Activated CD4-positive, alpha-beta T cell treated with anti-CD3 and anti-CD28 coated beads, Interleukin-2, amount 10 ng/mL, durations not matched to agents 24 days and 14 days (primary cell): ENCODE measurements around the gene CAV2. TPM values are rescaled to one million over a fixed set of nuclear protein-coding genes. Genes with fewer than 3 reads are reported as not detected.
A peak's percentile ranks its signal among the peaks of the same experiment; 100 is the strongest.

Source experiments
- DNase-seq: peaks from one replicate; pipeline ENCODE4 v3.0.0; 2022
- H3K27ac Mint-ChIP-seq: one replicate; pipeline ENCODE4 v1.8.0; 2022; ENCODE audit warnings: mild to moderate bottlenecking, mixed read lengths
- H3K27me3 Mint-ChIP-seq: one replicate; pipeline ENCODE4 v1.8.0; 2022; ENCODE audit warnings: mixed read lengths
- H3K36me3 Mint-ChIP-seq: one replicate; pipeline ENCODE4 v1.8.0; 2022; ENCODE audit warnings: low read depth, mild to moderate bottlenecking, mixed read lengths
- H3K4me1 Mint-ChIP-seq: one replicate; pipeline ENCODE4 v1.8.0; 2021; ENCODE audit warnings: mixed read lengths
- H3K4me3 Mint-ChIP-seq: one replicate; pipeline ENCODE4 v1.8.0; 2022; ENCODE audit warnings: mild to moderate bottlenecking, moderate library complexity, mixed read lengths
- H3K9me3 Mint-ChIP-seq: one replicate; pipeline ENCODE4 v1.8.0; 2021; ENCODE audit warnings: mixed read lengths
- intact Hi-C: fragments of 100-400 bp; cut with micrococcal nuclease; formaldehyde crosslinking; loops from one replicate; pipeline ENCODE4 v1.15.1; 2023
- total RNA-seq: library from RNA; stranded (reverse); gene quantifications from 2 replicates; pipeline ENCODE4 v1.2.3, GENCODE V29; 2022

The CAV2 gene
- total RNA-seq, 1 donor from 2014 or later = not detected

DNA sequence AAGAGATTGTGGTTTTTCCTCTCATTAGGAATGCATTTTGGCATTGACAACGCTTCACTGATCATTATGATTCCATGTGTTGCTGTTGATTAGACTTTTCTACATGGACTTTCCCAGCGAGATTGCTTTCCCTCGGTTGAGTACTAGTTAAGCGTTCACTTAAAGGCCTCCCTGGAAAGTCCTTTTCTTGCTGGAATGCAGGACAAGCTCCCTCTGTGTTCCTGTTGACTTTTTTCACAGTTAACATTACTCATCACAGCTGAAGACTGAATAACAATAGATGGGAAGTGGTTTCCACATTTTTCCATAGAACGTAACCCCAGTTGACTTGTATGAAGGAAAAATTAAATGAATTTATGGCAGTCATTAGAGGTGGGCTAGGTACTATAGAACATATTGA, 22.7 kb downstream of the CAV2 start:
- Mint-ChIP-seq H3K27ac (no peak overlapping the region), H3K9me3 (no peaks in the 10 kb centered on the region), H3K4me3 (no peak overlapping the region), H3K27me3 (peaks cover 70% of the 10 kb centered on the region), H3K36me3 (no peaks in the 10 kb centered on the region), H3K4me1 (peaks cover 22% of the 10 kb centered on the region)
- intact Hi-C loops = loop anchor here (10.0 kb wide), 1 partner anchor 153 kb away; the partner anchor contains the start of gene MET
- no peak for DNase-seq

DNA sequence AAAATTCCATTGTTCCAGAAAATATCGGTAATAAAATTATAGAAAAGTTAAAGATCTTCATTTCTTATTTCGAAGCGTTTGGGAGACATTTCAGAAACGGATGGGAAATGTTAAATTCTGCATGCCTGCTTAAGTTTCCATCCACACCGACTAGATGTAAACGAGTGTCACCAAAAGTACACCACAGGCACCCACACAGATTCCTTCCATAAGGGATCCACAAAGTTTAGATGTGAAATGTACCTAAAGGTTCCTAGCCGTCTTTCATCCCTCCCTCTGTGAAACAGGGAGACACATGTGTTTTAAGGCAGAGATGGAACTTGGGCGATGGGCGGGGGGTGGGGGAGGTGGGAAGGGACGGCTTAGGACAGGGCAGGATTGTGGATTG, 24.7 kb downstream of the CAV2 start:
- Mint-ChIP-seq H3K9me3 (no peaks in the 10 kb centered on the region), H3K27me3 (peaks cover 82% of the 10 kb centered on the region), H3K36me3 (no peaks in the 10 kb centered on the region), H3K27ac (no peak overlapping the region), H3K4me1 (peaks cover 27% of the 10 kb centered on the region), H3K4me3 (no peak overlapping the region)
- no peak for DNase-seq
- intact Hi-C loops = loop anchor here (10.0 kb wide), 1 partner anchor 151 kb away; the partner anchor contains the start of gene MET

DNA sequence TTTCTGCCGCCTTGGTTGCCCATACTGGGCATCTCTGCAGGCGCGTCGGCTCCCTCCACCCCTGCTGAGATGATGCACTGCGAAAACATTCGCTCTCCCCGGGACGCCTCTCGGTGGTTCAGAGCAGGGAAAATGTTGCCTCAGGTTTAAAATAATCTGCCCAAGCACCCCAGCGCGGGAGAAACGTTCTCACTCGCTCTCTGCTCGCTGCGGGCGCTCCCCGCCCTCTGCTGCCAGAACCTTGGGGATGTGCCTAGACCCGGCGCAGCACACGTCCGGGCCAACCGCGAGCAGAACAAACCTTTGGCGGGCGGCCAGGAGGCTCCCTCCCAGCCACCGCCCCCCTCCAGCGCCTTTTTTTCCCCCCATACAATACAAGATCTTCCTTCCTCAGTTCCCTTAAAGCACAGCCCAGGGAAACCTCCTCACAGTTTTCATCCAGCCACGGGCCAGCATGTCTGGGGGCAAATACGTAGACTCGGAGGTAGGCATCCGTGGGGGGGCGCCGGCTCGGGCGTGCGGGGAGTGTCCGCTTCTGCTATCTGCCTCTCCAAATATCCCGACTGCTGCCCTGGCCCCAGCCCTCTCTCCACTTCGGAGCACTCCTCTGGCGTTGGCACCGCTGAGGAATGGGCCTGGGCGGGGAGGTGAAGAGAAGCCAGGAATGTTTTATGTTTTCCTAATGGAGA, 25.2 kb downstream of the CAV2 start, which contains the start of gene CAV1:
Gene CAV1, plus strand, starts transcription at position 428 of the 689 bp plus-strand sequence. Its CDS starts 27 bp downstream, at position 455.
- Mint-ChIP-seq H3K27ac (peak within 1 kb of the TSS; percentile 67), H3K4me3 (peak within 1 kb of the TSS; percentile 88), H3K9me3 (no peaks in the 10 kb centered on the region), H3K36me3 (no peaks in the 10 kb centered on the region), H3K4me1 (peaks cover 27% of the 10 kb centered on the region), H3K27me3 (peaks cover 82% of the 10 kb centered on the region)
- peak; percentile 72 for DNase-seq
- intact Hi-C loops = loop anchor here (5.0 to 10.0 kb wide), 2 partner anchors 150 to 352 kb away; partner anchors contain the start of gene MET

GRCh38 chr7:116525298-116525912, 25.9 kb downstream of the CAV2 start:
- H3K27ac Mint-ChIP-seq = peak overlapping the region; percentile 67
- intact Hi-C loops = loop anchor here (5.0 to 10.0 kb wide), 2 partner anchors 149 to 353 kb away; partner anchors contain the start of gene MET
- no peaks in the 10 kb centered on the region for H3K36me3 Mint-ChIP-seq
- H3K27me3 Mint-ChIP-seq = peaks cover 80% of the 10 kb centered on the region
- no peaks in the 10 kb centered on the region for H3K9me3 Mint-ChIP-seq
- H3K4me1 Mint-ChIP-seq = peaks cover 27% of the 10 kb centered on the region
- peak; percentile 71 for DNase-seq
- peak overlapping the region; percentile 88 for H3K4me3 Mint-ChIP-seq

GRCh38 chr7:116525913-116526861, 26.6 kb downstream of the CAV2 start:
- H3K4me1 Mint-ChIP-seq = peaks cover 27% of the 10 kb centered on the region
- H3K36me3 Mint-ChIP-seq = no peaks in the 10 kb centered on the region
- H3K9me3 Mint-ChIP-seq = no peaks in the 10 kb centered on the region
- peak overlapping the region; percentile 88 for H3K4me3 Mint-ChIP-seq
- peak overlapping the region; percentile 67 for H3K27ac Mint-ChIP-seq
- intact Hi-C loops = loop anchor here (1.0 to 10.0 kb wide), 5 partner anchors 26 to 354 kb away; partner anchors contain the start of gene MET
- H3K27me3 Mint-ChIP-seq = peaks cover 81% of the 10 kb centered on the region
- DNase-seq = peak; percentile 89

DNA sequence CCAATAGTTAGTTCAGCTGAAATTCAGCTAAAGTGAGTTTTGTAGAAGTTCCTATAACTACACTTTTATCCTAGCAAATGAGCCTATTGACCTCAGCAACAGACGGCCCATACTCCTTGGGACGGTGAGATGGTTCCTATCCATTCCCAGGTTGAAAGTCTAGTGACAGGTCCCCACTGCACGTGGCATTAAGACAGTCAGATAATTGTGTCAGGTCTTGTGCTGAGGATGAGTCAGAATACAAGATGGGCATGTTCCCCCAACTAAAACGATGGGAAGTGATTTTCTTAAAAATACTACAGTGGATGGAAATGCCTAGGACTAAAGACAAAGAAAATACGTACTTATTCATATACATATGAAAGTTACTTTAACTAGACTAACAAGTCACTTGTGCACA, 27.4 kb downstream of the CAV2 start:
- H3K27me3 Mint-ChIP-seq = peaks cover 78% of the 10 kb centered on the region
- intact Hi-C loops = loop anchor here (1.0 to 10.0 kb wide), 5 partner anchors 27 to 355 kb away; partner anchors contain the start of gene MET

GRCh38 chr7:116527521-116527920, 28.0 kb downstream of the CAV2 start:
- Mint-ChIP-seq H3K4me3 (no peak overlapping the region), H3K27me3 (peaks cover 76% of the 10 kb centered on the region), H3K36me3 (no peaks in the 10 kb centered on the region), H3K9me3 (no peaks in the 10 kb centered on the region), H3K4me1 (peaks cover 27% of the 10 kb centered on the region), H3K27ac (no peak overlapping the region)
- DNase-seq = peak; percentile 38
- intact Hi-C loops = loop anchor here (2.0 to 10.0 kb wide), 3 partner anchors 147 to 355 kb away; partner anchors contain the start of gene MET

More for the DNA sequence above, 27.4 kb downstream of the CAV2 start:
- no peak overlapping the region for H3K27ac Mint-ChIP-seq
- no peaks in the 10 kb centered on the region for H3K9me3 Mint-ChIP-seq
- DNase-seq = no peak
- no peaks in the 10 kb centered on the region for H3K36me3 Mint-ChIP-seq
- peaks cover 27% of the 10 kb centered on the region for H3K4me1 Mint-ChIP-seq
- peak overlapping the region; percentile 88 for H3K4me3 Mint-ChIP-seq

DNA sequence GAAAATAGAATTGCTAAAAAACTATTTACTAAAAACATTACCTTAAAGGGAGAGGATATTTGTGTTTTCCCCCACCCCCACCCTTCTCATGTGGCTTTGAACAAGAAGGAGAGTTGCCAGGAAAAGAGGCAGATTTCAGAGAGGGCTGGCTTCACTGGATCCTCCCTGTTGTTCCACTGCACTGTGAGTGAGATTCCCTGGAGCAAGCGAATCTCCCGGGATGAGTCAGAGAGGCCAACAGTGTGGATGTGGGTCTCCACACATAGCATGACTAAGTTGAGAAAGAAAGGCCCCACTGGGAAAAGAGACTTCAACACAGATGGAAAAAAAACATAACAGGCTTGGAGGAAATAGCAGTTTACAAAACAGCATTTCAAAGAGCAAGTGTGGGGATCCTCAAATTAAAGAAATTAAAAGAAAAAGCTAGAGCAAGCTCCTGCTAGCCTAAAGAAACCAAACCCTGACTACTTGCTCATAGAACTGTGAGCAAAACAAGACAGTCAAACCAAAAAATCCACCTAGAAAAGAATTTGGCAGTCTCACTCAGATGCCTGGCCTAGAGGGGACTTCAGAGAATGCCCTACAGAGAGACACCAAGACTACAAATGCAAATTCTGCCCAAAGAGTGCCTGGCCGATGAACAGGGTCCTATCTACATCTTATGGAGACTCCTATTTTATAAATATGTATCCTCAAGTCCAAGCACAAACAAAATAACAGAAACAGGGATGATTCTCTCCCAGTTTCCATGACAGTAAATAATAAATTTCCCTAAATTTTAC, 28.7 kb downstream of the CAV2 start:
- peak; percentile 46 for DNase-seq
- Mint-ChIP-seq H3K9me3 (no peaks in the 10 kb centered on the region), H3K27me3 (peaks cover 71% of the 10 kb centered on the region), H3K4me3 (no peak overlapping the region), H3K27ac (no peak overlapping the region), H3K36me3 (no peaks in the 10 kb centered on the region), H3K4me1 (peaks cover 27% of the 10 kb centered on the region)
- intact Hi-C loops = loop anchor here (5.0 to 10.0 kb wide), 2 partner anchors 147 to 356 kb away; partner anchors contain the start of gene MET

- no peak overlapping the region for H3K27ac Mint-ChIP-seq
- no peak for DNase-seq
- H3K27me3 Mint-ChIP-seq = peaks cover 60% of the 10 kb centered on the region
- no peak overlapping the region for H3K4me3 Mint-ChIP-seq
- no peaks in the 10 kb centered on the region for H3K36me3 Mint-ChIP-seq
- no peaks in the 10 kb centered on the region for H3K9me3 Mint-ChIP-seq
- intact Hi-C loops = loop anchor here (5.0 to 10.0 kb wide), 2 partner anchors 146 to 357 kb away; partner anchors contain the start of gene MET
- H3K4me1 Mint-ChIP-seq = peaks cover 25% of the 10 kb centered on the region
These were observed 29.7 kb downstream of the CAV2 start for GRCh38 chr7:116529250-116529649.

DNA sequence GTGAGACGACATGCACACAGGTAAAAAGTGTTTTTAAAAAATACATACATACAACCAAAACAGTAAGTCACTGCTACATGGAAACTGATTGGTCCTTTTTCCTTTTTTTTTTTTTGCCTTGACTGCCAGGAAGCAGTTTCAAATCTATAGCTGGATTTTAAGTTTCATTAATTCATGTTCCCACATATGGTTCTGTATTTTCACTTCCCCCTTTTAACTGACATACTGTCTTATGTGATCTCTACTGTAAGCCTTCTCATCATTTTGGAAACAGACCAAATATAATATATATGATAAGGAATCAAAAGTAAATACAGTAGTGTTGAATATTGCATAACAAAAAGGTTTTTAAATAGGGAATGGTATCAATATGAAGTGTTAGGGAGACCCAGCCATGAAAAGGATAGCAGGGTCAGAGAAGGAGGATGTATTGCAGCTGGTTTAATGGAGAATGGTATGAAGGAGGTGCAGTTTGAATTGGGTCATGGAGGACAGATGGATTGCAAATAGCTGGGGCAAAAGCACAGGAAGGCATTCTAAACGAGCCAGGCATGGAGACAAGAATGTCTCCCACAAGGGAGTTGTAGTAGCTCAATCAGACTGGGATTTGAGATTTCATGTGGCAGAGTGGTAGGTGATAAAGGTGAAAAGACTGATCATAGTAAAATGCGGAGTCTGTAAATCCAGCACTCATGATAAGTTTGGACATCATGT, 30.7 kb downstream of the CAV2 start:
- intact Hi-C loops = no loop called here
- H3K4me3 Mint-ChIP-seq = no peak overlapping the region
- DNase-seq = no peak
- H3K9me3 Mint-ChIP-seq = no peaks in the 10 kb centered on the region
- H3K4me1 Mint-ChIP-seq = peaks cover 18% of the 10 kb centered on the region
- H3K27me3 Mint-ChIP-seq = peaks cover 52% of the 10 kb centered on the region
- H3K27ac Mint-ChIP-seq = no peak overlapping the region
- H3K36me3 Mint-ChIP-seq = no peaks in the 10 kb centered on the region

DNA sequence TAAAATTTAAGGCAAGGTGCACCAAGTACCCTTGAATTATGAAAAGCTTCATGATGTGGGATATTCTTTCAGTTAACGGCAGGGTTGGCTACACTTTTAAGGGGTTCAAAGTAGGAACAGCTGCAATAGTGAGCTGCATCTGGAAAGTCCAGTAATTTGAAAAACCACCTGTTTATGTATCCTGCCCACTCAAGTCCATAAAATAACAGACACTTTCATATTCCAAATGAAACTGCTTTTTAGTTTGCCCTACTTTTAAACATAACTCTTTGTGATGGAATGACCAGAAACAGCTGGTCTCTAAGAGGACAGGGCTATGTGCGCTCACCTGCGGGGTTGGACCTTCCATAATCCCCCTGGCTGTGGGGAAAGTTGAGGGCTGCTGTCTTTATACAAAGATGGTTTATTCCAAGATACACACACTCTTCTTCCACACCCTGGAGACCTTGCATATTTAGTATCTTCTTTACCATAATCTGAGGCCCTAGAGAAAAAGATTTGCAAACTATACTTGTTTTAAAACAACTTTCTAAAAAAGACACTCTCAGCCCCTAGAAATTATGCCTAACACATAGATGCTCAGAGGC, 32.7 kb downstream of the CAV2 start:
- H3K9me3 Mint-ChIP-seq = no peaks in the 10 kb centered on the region
- peaks cover 5% of the 10 kb centered on the region for H3K4me1 Mint-ChIP-seq

GRCh38 chr7:116534790-116535189, 35.3 kb downstream of the CAV2 start:
- Mint-ChIP-seq H3K9me3 (no peaks in the 10 kb centered on the region), H3K27ac (no peak overlapping the region), H3K4me3 (no peak overlapping the region), H3K4me1 (peaks cover 2% of the 10 kb centered on the region), H3K27me3 (peaks cover 19% of the 10 kb centered on the region), H3K36me3 (no peaks in the 10 kb centered on the region)
- intact Hi-C loops = no loop called here
- DNase-seq = no peak

More for the DNA sequence above, 32.7 kb downstream of the CAV2 start:
- intact Hi-C loops = no loop called here
- DNase-seq = no peak
- H3K27ac Mint-ChIP-seq = no peak overlapping the region
- H3K36me3 Mint-ChIP-seq = no peaks in the 10 kb centered on the region
- no peak overlapping the region for H3K4me3 Mint-ChIP-seq
- H3K27me3 Mint-ChIP-seq = peaks cover 37% of the 10 kb centered on the region
